CD4-positive, CD25-positive, alpha-beta regulatory T cell (primary cell): Measurements from ENCODE around the gene TNP1. TPM values are rescaled to one million over a fixed set of nuclear protein-coding genes. Genes with fewer than 3 reads are reported as not detected.

Experiments used
- ATAC-seq, 2 donors: fragments of 150-1000 bp; cut with Tn5 transposase; one replicate each; pipeline ENCODE4 v1.10.0; 2021; ENCODE audit warnings: low read depth in 2 of 2, moderate number of reproducible peaks in 2 of 2, moderate library complexity in 1 of 2
- DNase-seq, 3 donors: peaks; one replicate each; pipeline versions ENCODE4 v3.0.0 to v3.0.0-alpha.2; 2012 to 2022; ENCODE audit warnings: mixed read lengths in 1 of 3
- H3K27ac ChIP-seq: one replicate; pipeline ENCODE4 v1.7.0; 2013; ENCODE audit warnings: mild to moderate bottlenecking, low read length; ENCODE audit not compliant: insufficient read depth, poor library complexity, severe bottlenecking
- H3K27me3 ChIP-seq: one replicate; pipeline ENCODE4 v1.7.0; 2013; ENCODE audit warnings: low read length; ENCODE audit not compliant: control insufficient read depth, insufficient read depth
- H3K36me3 ChIP-seq: one replicate; pipeline ENCODE4 v1.7.0; 2013; ENCODE audit warnings: mild to moderate bottlenecking, low read length, moderate library complexity; ENCODE audit not compliant: control insufficient read depth, insufficient read depth
- H3K4me1 ChIP-seq: 2 replicates; pipeline ENCODE4 v1.7.0; 2013; ENCODE audit warnings: mild to moderate bottlenecking, low read length; ENCODE audit not compliant: insufficient read depth, control insufficient read depth, poor library complexity, severe bottlenecking
- H3K4me3 ChIP-seq: one replicate; pipeline ENCODE4 v1.7.0; 2013; ENCODE audit warnings: low read depth, mild to moderate bottlenecking, low read length, moderate library complexity
- H3K9me3 ChIP-seq, 2 experiments: 1 replicate in 1 of 2; 2 replicates in 1 of 2; pipeline ENCODE4 v1.7.0; 2013; ENCODE audit warnings: low read length in 2 of 2, mild to moderate bottlenecking in 1 of 2, moderate library complexity in 1 of 2; ENCODE audit not compliant: control insufficient read depth in 2 of 2
- H3K27ac Mint-ChIP-seq, 3 donors: one replicate each; pipeline ENCODE4 v1.8.0; 2020 to 2022; ENCODE audit warnings: mild to moderate bottlenecking in 3 of 3, mixed read lengths in 3 of 3, moderate library complexity in 2 of 3
- H3K27me3 Mint-ChIP-seq: one replicate; pipeline ENCODE4 v1.8.0; 2022; ENCODE audit warnings: mild to moderate bottlenecking, mixed read lengths
- H3K36me3 Mint-ChIP-seq: one replicate; pipeline ENCODE4 v1.8.0; 2020; ENCODE audit warnings: mixed read lengths
- H3K4me1 Mint-ChIP-seq, 4 donors: one replicate each; pipeline ENCODE4 v1.8.0; 2020 to 2022; ENCODE audit warnings: mixed read lengths in 4 of 4, mild to moderate bottlenecking in 1 of 4
- H3K4me3 Mint-ChIP-seq, 4 donors: one replicate each; pipeline ENCODE4 v1.8.0; 2020 to 2022; ENCODE audit warnings: mild to moderate bottlenecking in 4 of 4, mixed read lengths in 4 of 4, moderate library complexity in 3 of 4
- H3K9me3 Mint-ChIP-seq, 7 donors: one replicate each; pipeline ENCODE4 v1.8.0; 2020 to 2022; ENCODE audit warnings: mixed read lengths in 7 of 7, mild to moderate bottlenecking in 3 of 7, moderate library complexity in 2 of 7
- polyA plus RNA-seq, 4 donors: library from polyadenylated mRNA; unstranded; fragments of 300-500 nt; fragmentation: Illumina TruSeq; gene quantifications; one replicate each; pipeline ENCODE4 v1.2.3, GENCODE V29; 2021
- total RNA-seq: library from RNA; stranded (reverse); gene quantifications from one replicate; pipeline ENCODE4 v1.2.3, GENCODE V29; 2022

TNP1 gene
- total and polyA plus RNA-seq, 5 donors from 2014 or later, result not detected

GRCh38 chr2:216833061-216833460 lies 26.8 kb downstream of the TNP1 start:
- no peak overlapping the region for H3K27ac ChIP-seq
- ATAC-seq (no peak), DNase-seq (no peak)
- no peaks in the 10 kb centered on the region for H3K9me3 ChIP-seq
- Mint-ChIP-seq H3K9me3 (peaks cover 0 to 2% (median 0%) of the 10 kb centered on the region in 7 donors), H3K36me3 (no peaks in the 10 kb centered on the region), H3K27ac (no peak overlapping the region), H3K4me3 (no peak overlapping the region), H3K4me1 (no peaks in the 10 kb centered on the region), H3K27me3 (no peaks in the 10 kb centered on the region)
- H3K4me1 ChIP-seq, result no peaks in the 10 kb centered on the region
- no peak overlapping the region for H3K4me3 ChIP-seq
- H3K36me3 ChIP-seq, result no peaks in the 10 kb centered on the region
- H3K27me3 ChIP-seq, result no peaks in the 10 kb centered on the region

GRCh38 chr2:216830346-216830745 lies 29.5 kb downstream of the TNP1 start:
- Mint-ChIP-seq H3K4me3 (no peak overlapping the region), H3K9me3 (peaks cover 0 to 2% (median 0%) of the 10 kb centered on the region in 7 donors), H3K36me3 (no peaks in the 10 kb centered on the region), H3K27me3 (no peaks in the 10 kb centered on the region), H3K27ac (no peak overlapping the region), H3K4me1 (no peaks in the 10 kb centered on the region)
- no peaks in the 10 kb centered on the region for H3K4me1 ChIP-seq
- H3K4me3 ChIP-seq, result no peak overlapping the region
- ATAC-seq (no peak), DNase-seq (no peak)
- no peaks in the 10 kb centered on the region for H3K27me3 ChIP-seq
- no peaks in the 10 kb centered on the region for H3K9me3 ChIP-seq
- H3K27ac ChIP-seq, result no peak overlapping the region
- H3K36me3 ChIP-seq, result no peaks in the 10 kb centered on the region

DNA sequence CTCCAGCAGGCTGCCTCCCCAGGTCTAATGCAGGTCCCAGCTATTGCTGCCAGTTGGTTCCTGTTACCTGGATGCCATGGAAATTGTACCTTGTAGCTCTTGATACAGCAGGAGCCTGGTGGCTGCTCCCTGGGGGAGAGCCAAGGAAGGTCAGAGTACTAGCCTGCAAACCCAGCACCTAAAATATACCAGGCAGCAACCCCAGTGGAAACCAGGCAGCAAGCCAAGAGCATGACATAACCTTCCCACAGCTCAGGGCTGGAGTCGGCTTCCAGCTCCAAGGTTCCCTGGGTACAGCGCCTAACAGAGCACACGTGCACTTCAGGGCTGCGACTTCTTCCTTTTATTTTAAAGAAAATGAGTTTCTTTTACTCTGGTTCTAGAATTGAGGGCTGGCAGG lies 30.3 kb downstream of the TNP1 start:
- Mint-ChIP-seq H3K4me3 (no peak overlapping the region), H3K36me3 (no peaks in the 10 kb centered on the region), H3K27me3 (no peaks in the 10 kb centered on the region), H3K27ac (no peak overlapping the region), H3K9me3 (no peaks in the 10 kb centered on the region), H3K4me1 (no peaks in the 10 kb centered on the region)
- Histone ChIP-seq H3K4me3 (no peak overlapping the region), H3K36me3 (no peaks in the 10 kb centered on the region), H3K27me3 (no peaks in the 10 kb centered on the region), H3K27ac (no peak overlapping the region), H3K9me3 (no peaks in the 10 kb centered on the region), H3K4me1 (no peaks in the 10 kb centered on the region)
- DNase-seq (no peak), ATAC-seq (no peak)

DNA sequence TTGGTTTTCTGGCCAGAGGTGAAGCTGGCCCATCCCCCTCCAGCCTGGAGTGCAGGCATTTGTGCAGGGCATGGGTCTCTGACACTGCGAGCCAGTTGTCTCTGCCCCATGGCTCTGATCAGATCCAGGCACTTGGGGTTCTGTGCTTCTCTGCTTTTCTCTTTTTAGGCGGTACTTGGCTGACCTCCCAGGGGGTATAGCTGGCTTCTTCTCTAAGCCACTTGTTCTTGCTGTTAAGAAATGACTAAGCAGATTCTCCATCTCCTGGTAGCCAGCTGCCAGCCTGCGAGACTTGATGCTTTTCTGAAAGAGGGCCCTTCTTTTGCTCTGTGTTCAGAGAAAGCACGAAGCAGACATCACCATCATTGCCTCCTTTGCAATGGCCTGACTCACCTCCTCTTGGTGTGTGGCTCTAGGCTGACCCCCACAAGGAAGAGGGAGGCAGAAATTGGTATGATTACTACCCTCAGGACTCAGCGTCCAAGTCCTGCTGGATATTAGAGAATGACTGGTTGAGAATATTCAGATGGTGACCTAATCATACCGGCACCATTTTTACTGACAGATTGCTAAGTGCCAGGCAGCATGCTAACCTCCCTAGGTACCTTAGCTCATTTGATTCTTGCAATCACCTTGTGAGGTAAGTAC lies 32.7 kb downstream of the TNP1 start:
- Mint-ChIP-seq H3K36me3 (no peaks in the 10 kb centered on the region), H3K27ac (no peak overlapping the region), H3K9me3 (peaks cover 0 to 2% (median 0%) of the 10 kb centered on the region in 7 donors), H3K27me3 (no peaks in the 10 kb centered on the region), H3K4me3 (peak overlapping the region in 1 of 4 donors; percentile 5), H3K4me1 (no peaks in the 10 kb centered on the region)
- DNase-seq, result no peak
- no peak for ATAC-seq
- H3K4me3 ChIP-seq, result no peak overlapping the region
- H3K4me1 ChIP-seq, result no peaks in the 10 kb centered on the region
- no peaks in the 10 kb centered on the region for H3K36me3 ChIP-seq
- H3K9me3 ChIP-seq, result no peaks in the 10 kb centered on the region
- H3K27ac ChIP-seq, result no peak overlapping the region
- no peaks in the 10 kb centered on the region for H3K27me3 ChIP-seq

- no peaks in the 10 kb centered on the region for H3K4me1 Mint-ChIP-seq
- Histone ChIP-seq H3K36me3 (no peaks in the 10 kb centered on the region), H3K9me3 (no peaks in the 10 kb centered on the region), H3K4me1 (no peaks in the 10 kb centered on the region), H3K27me3 (no peaks in the 10 kb centered on the region), H3K27ac (no peak overlapping the region), H3K4me3 (no peak overlapping the region)
- H3K27ac Mint-ChIP-seq, result no peak overlapping the region
- H3K4me3 Mint-ChIP-seq, result no peak overlapping the region
- no peaks in the 10 kb centered on the region for H3K36me3 Mint-ChIP-seq
- H3K9me3 Mint-ChIP-seq, result peaks cover 0 to 2% (median 0%) of the 10 kb centered on the region in 7 donors
- peaks cover 4% of the 10 kb centered on the region for H3K27me3 Mint-ChIP-seq
- ATAC-seq (no peak), DNase-seq (no peak)
Measured at GRCh38 chr2:216822470-216822869, 37.4 kb downstream of the TNP1 start.

- no peak overlapping the region for H3K27ac Mint-ChIP-seq
- no peak overlapping the region for H3K4me3 ChIP-seq
- H3K27me3 Mint-ChIP-seq, result peaks cover 4% of the 10 kb centered on the region
- H3K27me3 ChIP-seq, result no peaks in the 10 kb centered on the region
- no peak for DNase-seq
- no peaks in the 10 kb centered on the region for H3K4me1 ChIP-seq
- no peak overlapping the region for H3K4me3 Mint-ChIP-seq
- H3K9me3 ChIP-seq, result no peaks in the 10 kb centered on the region
- H3K36me3 Mint-ChIP-seq, result no peaks in the 10 kb centered on the region
- peaks cover 0 to 2% (median 0%) of the 10 kb centered on the region in 7 donors for H3K9me3 Mint-ChIP-seq
- no peak for ATAC-seq
- H3K4me1 Mint-ChIP-seq, result no peaks in the 10 kb centered on the region
- H3K36me3 ChIP-seq, result no peaks in the 10 kb centered on the region
- no peak overlapping the region for H3K27ac ChIP-seq
Measured at GRCh38 chr2:216820709-216821108, 39.2 kb downstream of the TNP1 start.

GRCh38 chr2:216819766-216820165 lies 40.1 kb downstream of the TNP1 start:
- H3K27ac ChIP-seq, result no peak overlapping the region

DNA sequence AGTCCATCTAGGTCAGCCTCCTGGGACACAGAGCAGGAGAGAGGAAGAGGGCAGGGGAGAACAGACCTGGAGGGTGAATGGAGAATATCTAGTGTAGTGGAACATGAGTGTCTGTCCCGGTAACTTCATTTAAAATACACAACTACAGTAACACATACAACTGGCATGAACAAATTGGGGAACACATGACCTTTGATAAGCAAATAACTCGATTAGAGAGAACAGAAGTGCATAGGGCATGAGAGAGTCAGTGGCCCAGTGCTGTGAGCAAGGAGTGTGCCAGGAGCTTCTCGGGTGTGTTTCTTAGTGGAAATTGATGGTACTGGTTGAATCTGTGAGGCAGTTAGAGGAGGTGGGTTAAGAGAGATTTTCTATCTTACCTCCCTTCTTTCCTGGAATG lies 40.8 kb downstream of the TNP1 start:
- H3K4me1 Mint-ChIP-seq, result no peaks in the 10 kb centered on the region
- H3K27ac ChIP-seq, result no peak overlapping the region
- H3K4me3 ChIP-seq, result no peak overlapping the region
- no peak overlapping the region for H3K27ac Mint-ChIP-seq
- no peaks in the 10 kb centered on the region for H3K4me1 ChIP-seq
- no peaks in the 10 kb centered on the region for H3K36me3 Mint-ChIP-seq
- DNase-seq (no peak), ATAC-seq (no peak)
- H3K4me3 Mint-ChIP-seq, result no peak overlapping the region
- H3K27me3 ChIP-seq, result no peaks in the 10 kb centered on the region
- peaks cover 0 to 3% (median 0%) of the 10 kb centered on the region in 7 donors for H3K9me3 Mint-ChIP-seq
- peaks cover 4% of the 10 kb centered on the region for H3K27me3 Mint-ChIP-seq
- no peaks in the 10 kb centered on the region for H3K36me3 ChIP-seq
- no peaks in the 10 kb centered on the region for H3K9me3 ChIP-seq

More at GRCh38 chr2:216819766-216820165, 40.1 kb downstream of the TNP1 start:
- DNase-seq (no peak), ATAC-seq (no peak)
- peaks cover 4% of the 10 kb centered on the region for H3K27me3 Mint-ChIP-seq
- H3K9me3 Mint-ChIP-seq, result peaks cover 0 to 3% (median 0%) of the 10 kb centered on the region in 7 donors
- no peak overlapping the region for H3K4me3 Mint-ChIP-seq
- H3K4me1 Mint-ChIP-seq, result no peaks in the 10 kb centered on the region
- no peak overlapping the region for H3K27ac Mint-ChIP-seq
- Histone ChIP-seq H3K4me3 (no peak overlapping the region), H3K9me3 (no peaks in the 10 kb centered on the region), H3K36me3 (no peaks in the 10 kb centered on the region), H3K27me3 (no peaks in the 10 kb centered on the region), H3K4me1 (no peaks in the 10 kb centered on the region)
- H3K36me3 Mint-ChIP-seq, result no peaks in the 10 kb centered on the region
